HG03066 (cell line): ENCODE results near the gene MORN2.

ENCODE experiments used
- ATAC-seq: cut with Tn5 transposase; IDR thresholded peaks from one replicate; pipeline ENCODE4 v1.9.1; 2021; ENCODE audit warnings: low read depth; ENCODE audit not compliant: unreplicated experiment

MORN2 gene

GRCh38 chr2:38889045-38889444 lies 13.3 kb downstream of the MORN2 start:
- ATAC-seq = no peak

GRCh38 chr2:38889575-38889974 lies 13.8 kb downstream of the MORN2 start, which contains the start of gene ARHGEF33:
Gene ARHGEF33 (plus strand): TSS chr2:38889875. CDS start chr2:38919448, 29,573 bp downstream.
- no peak for ATAC-seq

GRCh38 chr2:38892819-38893218 lies 17.0 kb downstream of the MORN2 start:
- no peak for ATAC-seq

GRCh38 chr2:38898256-38898655 lies 22.5 kb downstream of the MORN2 start:
- ATAC-seq = no peak

GRCh38 chr2:38900726-38901125 lies 24.9 kb downstream of the MORN2 start:
- ATAC-seq = no peak

- ATAC-seq = no peak
Observed at GRCh38 chr2:38905251-38905650, 29.5 kb downstream of the MORN2 start.

- no peak for ATAC-seq
Observed at GRCh38 chr2:38907242-38907641, 31.5 kb downstream of the MORN2 start.

- peak; percentile 89 for ATAC-seq
Observed at GRCh38 chr2:38907743-38908562, 32.2 kb downstream of the MORN2 start.

GRCh38 chr2:38909872-38910271 lies 34.1 kb downstream of the MORN2 start:
- no peak for ATAC-seq

GRCh38 chr2:38911191-38911590 lies 35.4 kb downstream of the MORN2 start:
- ATAC-seq = no peak

GRCh38 chr2:38912619-38913018 lies 36.8 kb downstream of the MORN2 start:
- no peak for ATAC-seq

GRCh38 chr2:38922389-38922788 lies 46.6 kb downstream of the MORN2 start:
- no peak for ATAC-seq

GRCh38 chr2:38922902-38923301 lies 47.1 kb downstream of the MORN2 start:
- no peak for ATAC-seq

- no peak for ATAC-seq
Observed at GRCh38 chr2:38925982-38926381, 50.2 kb downstream of the MORN2 start.

GRCh38 chr2:38930600-38930999 lies 54.8 kb downstream of the MORN2 start:
- ATAC-seq = no peak
